ENCODE measurements around the gene POLD2. TPM values are rescaled to one million over a fixed set of nuclear protein-coding genes. Genes with fewer than 3 reads are reported as not detected.

The POLD2 gene
- total RNA-seq, 1 experiment from 2014 or later, result 154 TPM

DNA sequence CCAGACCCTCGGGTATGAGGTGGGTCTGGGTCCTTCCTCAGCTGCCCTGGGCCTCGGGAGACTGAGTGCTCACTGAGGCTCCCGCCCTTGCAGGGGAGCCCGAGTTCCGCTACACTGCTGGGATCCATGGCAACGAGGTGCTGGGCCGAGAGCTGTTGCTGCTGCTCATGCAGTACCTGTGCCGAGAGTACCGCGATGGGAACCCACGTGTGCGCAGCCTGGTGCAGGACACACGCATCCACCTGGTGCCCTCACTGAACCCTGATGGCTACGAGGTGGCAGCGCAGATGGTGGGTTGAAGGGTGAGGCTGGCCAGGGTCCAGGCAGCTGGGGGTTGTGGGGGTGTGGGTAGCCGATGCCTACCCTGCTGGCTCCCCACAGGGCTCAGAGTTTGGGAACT lies 11.6 kb downstream of the POLD2 start:
- ChIA-PET POLR2A (interaction anchor here (0.6 to 1.5 kb wide), 2 partner anchors 46 to 318 kb away, joined by 3 read pairs; no protein-coding TSS in a partner anchor), CTCF (interaction anchor here (2.0 kb wide), 1 partner anchor 11 kb away, joined by 13 read pairs; the partner anchor contains the start of gene POLD2)
- H3K9me3 Mint-ChIP-seq, result no peaks in the 10 kb centered on the region

More for the DNA sequence above, 11.6 kb downstream of the POLD2 start:
- no peak for DNase-seq (ENCODE audit: low spot score)
- ATAC-seq, result no peak
- Mint-ChIP-seq H3K4me1 (0 out of 2 replicates have a peak, but pooled peaks cover 2% of the 10 kb centered on the region), H3K27ac (no peak overlapping the region; the same call in 1 of the 2 replicates), H3K36me3 (peaks cover 17% of the 10 kb centered on the region), H3K27me3 (ENCODE audit: low read depth) (no peaks in the 10 kb centered on the region), H3K4me3 (no peak overlapping the region)
- TF ChIP-seq ETV6 (CRISPR knock-in tag; IDR thresholded peaks at IDR 0.05), result no peak
- no peak for TF ChIP-seq CREM (CRISPR knock-in tag; IDR thresholded peaks at IDR 0.05)
- TF ChIP-seq, protein P1, sequence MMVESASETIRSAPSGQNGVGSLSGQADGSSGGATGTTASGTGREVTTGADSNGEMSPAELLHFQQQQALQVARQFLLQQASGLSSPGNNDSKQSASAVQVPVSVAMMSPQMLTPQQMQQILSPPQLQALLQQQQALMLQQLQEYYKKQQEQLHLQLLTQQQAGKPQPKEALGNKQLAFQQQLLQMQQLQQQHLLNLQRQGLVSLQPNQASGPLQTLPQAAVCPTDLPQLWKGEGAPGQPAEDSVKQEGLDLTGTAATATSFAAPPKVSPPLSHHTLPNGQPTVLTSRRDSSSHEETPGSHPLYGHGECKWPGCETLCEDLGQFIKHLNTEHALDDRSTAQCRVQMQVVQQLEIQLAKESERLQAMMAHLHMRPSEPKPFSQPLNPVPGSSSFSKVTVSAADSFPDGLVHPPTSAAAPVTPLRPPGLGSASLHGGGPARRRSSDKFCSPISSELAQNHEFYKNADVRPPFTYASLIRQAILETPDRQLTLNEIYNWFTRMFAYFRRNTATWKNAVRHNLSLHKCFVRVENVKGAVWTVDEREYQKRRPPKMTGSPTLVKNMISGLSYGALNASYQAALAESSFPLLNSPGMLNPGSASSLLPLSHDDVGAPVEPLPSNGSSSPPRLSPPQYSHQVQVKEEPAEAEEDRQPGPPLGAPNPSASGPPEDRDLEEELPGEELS (CRISPR knock-in tag; IDR thresholded peaks at IDR 0.05), result no peak
- TF ChIP-seq ZNF423 (CRISPR knock-in tag; IDR thresholded peaks at IDR 0.05), result no peak
- TF ChIP-seq, protein P2, sequence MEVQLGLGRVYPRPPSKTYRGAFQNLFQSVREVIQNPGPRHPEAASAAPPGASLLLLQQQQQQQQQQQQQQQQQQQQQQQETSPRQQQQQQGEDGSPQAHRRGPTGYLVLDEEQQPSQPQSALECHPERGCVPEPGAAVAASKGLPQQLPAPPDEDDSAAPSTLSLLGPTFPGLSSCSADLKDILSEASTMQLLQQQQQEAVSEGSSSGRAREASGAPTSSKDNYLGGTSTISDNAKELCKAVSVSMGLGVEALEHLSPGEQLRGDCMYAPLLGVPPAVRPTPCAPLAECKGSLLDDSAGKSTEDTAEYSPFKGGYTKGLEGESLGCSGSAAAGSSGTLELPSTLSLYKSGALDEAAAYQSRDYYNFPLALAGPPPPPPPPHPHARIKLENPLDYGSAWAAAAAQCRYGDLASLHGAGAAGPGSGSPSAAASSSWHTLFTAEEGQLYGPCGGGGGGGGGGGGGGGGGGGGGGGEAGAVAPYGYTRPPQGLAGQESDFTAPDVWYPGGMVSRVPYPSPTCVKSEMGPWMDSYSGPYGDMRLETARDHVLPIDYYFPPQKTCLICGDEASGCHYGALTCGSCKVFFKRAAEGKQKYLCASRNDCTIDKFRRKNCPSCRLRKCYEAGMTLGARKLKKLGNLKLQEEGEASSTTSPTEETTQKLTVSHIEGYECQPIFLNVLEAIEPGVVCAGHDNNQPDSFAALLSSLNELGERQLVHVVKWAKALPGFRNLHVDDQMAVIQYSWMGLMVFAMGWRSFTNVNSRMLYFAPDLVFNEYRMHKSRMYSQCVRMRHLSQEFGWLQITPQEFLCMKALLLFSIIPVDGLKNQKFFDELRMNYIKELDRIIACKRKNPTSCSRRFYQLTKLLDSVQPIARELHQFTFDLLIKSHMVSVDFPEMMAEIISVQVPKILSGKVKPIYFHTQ (CRISPR knock-in tag; IDR thresholded peaks at IDR 0.05), result no peak
- TF ChIP-seq, protein P3, sequence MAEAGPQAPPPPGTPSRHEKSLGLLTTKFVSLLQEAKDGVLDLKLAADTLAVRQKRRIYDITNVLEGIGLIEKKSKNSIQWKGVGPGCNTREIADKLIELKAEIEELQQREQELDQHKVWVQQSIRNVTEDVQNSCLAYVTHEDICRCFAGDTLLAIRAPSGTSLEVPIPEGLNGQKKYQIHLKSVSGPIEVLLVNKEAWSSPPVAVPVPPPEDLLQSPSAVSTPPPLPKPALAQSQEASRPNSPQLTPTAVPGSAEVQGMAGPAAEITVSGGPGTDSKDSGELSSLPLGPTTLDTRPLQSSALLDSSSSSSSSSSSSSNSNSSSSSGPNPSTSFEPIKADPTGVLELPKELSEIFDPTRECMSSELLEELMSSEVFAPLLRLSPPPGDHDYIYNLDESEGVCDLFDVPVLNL (CRISPR knock-in tag; IDR thresholded peaks at IDR 0.05; ENCODE audit: borderline replicate concordance, low read depth), result no peak
- TF ChIP-seq, protein P4, sequence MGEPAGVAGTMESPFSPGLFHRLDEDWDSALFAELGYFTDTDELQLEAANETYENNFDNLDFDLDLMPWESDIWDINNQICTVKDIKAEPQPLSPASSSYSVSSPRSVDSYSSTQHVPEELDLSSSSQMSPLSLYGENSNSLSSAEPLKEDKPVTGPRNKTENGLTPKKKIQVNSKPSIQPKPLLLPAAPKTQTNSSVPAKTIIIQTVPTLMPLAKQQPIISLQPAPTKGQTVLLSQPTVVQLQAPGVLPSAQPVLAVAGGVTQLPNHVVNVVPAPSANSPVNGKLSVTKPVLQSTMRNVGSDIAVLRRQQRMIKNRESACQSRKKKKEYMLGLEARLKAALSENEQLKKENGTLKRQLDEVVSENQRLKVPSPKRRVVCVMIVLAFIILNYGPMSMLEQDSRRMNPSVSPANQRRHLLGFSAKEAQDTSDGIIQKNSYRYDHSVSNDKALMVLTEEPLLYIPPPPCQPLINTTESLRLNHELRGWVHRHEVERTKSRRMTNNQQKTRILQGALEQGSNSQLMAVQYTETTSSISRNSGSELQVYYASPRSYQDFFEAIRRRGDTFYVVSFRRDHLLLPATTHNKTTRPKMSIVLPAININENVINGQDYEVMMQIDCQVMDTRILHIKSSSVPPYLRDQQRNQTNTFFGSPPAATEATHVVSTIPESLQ (CRISPR knock-in tag; IDR thresholded peaks at IDR 0.05), result no peak
- TF ChIP-seq ZNF532 (CRISPR knock-in tag; IDR thresholded peaks at IDR 0.05; ENCODE audit: borderline replicate concordance), result no peak
- TF ChIP-seq, protein P5, sequence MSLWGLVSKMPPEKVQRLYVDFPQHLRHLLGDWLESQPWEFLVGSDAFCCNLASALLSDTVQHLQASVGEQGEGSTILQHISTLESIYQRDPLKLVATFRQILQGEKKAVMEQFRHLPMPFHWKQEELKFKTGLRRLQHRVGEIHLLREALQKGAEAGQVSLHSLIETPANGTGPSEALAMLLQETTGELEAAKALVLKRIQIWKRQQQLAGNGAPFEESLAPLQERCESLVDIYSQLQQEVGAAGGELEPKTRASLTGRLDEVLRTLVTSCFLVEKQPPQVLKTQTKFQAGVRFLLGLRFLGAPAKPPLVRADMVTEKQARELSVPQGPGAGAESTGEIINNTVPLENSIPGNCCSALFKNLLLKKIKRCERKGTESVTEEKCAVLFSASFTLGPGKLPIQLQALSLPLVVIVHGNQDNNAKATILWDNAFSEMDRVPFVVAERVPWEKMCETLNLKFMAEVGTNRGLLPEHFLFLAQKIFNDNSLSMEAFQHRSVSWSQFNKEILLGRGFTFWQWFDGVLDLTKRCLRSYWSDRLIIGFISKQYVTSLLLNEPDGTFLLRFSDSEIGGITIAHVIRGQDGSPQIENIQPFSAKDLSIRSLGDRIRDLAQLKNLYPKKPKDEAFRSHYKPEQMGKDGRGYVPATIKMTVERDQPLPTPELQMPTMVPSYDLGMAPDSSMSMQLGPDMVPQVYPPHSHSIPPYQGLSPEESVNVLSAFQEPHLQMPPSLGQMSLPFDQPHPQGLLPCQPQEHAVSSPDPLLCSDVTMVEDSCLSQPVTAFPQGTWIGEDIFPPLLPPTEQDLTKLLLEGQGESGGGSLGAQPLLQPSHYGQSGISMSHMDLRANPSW (CRISPR knock-in tag; conservative IDR thresholded peaks at IDR 0.05; ENCODE audit: low read depth), result no peak
- TF ChIP-seq SP1 (CRISPR knock-in tag; conservative IDR thresholded peaks at IDR 0.05), result no peak
- TF ChIP-seq FOXJ3 (CRISPR knock-in tag; IDR thresholded peaks at IDR 0.05; ENCODE audit: borderline replicate concordance), result no peak
- TF ChIP-seq ZNF425 (CRISPR knock-in tag; conservative IDR thresholded peaks at IDR 0.05), result no peak
- TF ChIP-seq, protein P6, sequence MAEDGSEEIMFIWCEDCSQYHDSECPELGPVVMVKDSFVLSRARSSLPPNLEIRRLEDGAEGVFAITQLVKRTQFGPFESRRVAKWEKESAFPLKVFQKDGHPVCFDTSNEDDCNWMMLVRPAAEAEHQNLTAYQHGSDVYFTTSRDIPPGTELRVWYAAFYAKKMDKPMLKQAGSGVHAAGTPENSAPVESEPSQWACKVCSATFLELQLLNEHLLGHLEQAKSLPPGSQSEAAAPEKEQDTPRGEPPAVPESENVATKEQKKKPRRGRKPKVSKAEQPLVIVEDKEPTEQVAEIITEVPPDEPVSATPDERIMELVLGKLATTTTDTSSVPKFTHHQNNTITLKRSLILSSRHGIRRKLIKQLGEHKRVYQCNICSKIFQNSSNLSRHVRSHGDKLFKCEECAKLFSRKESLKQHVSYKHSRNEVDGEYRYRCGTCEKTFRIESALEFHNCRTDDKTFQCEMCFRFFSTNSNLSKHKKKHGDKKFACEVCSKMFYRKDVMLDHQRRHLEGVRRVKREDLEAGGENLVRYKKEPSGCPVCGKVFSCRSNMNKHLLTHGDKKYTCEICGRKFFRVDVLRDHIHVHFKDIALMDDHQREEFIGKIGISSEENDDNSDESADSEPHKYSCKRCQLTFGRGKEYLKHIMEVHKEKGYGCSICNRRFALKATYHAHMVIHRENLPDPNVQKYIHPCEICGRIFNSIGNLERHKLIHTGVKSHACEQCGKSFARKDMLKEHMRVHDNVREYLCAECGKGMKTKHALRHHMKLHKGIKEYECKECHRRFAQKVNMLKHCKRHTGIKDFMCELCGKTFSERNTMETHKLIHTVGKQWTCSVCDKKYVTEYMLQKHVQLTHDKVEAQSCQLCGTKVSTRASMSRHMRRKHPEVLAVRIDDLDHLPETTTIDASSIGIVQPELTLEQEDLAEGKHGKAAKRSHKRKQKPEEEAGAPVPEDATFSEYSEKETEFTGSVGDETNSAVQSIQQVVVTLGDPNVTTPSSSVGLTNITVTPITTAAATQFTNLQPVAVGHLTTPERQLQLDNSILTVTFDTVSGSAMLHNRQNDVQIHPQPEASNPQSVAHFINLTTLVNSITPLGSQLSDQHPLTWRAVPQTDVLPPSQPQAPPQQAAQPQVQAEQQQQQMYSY (CRISPR knock-in tag; IDR thresholded peaks at IDR 0.05), result no peak
- no peak for TF ChIP-seq CREB1 (CRISPR knock-in tag; IDR thresholded peaks at IDR 0.05)
- TF ChIP-seq TCF7 (CRISPR knock-in tag; IDR thresholded peaks at IDR 0.05; ENCODE audit: low read depth), result no peak

All from WTC11 (cell line).